Vagina (tissue), 2 donors: ENCODE measurements around the gene WDR37. TPM values are rescaled to one million over a fixed set of nuclear protein-coding genes. Genes with fewer than 3 reads are reported as not detected.

ENCODE experiments used
- DNase-seq, 2 donors: peaks; one replicate each; pipeline ENCODE4 v3.0.0-alpha.2; 2017; ENCODE audit errors: extremely low spot score in 2 of 2
- H3K27ac ChIP-seq: fragments of 200-600 bp; sonication (generic); one replicate; pipeline ENCODE4 v1.5.1; 2019
- H3K27me3 ChIP-seq: fragments of 200-600 bp; sonication (generic); one replicate; pipeline ENCODE4 v1.5.1; 2019
- H3K36me3 ChIP-seq, 2 donors: fragments of 200-600 bp; sonication (generic); one replicate each; pipeline ENCODE4 v1.5.1; 2017 to 2019
- H3K4me1 ChIP-seq: fragments of 200-600 bp; sonication (generic); one replicate; pipeline ENCODE4 v1.5.1; 2019
- H3K4me3 ChIP-seq, 2 donors: fragments of 200-600 bp; sonication (generic); 1 replicate in 1 of 2; 2 replicates in 1 of 2; pipeline ENCODE4 v1.5.1; 2016 to 2019
- H3K9me3 ChIP-seq: fragments of 200-600 bp; sonication (generic); one replicate; pipeline ENCODE4 v1.5.1; 2019
- CTCF ChIP-seq, 3 experiments: fragments of 450-650 bp in 2 of 3; fragments of 200-600 bp in 1 of 3; sonication (generic) in 1 of 3; IDR thresholded peaks; one replicate each; pipeline ENCODE4 v1.5.1; 2017 to 2019; ENCODE audit warnings: antibody characterized with exemption in 3 of 3, mild to moderate bottlenecking in 2 of 3, moderate library complexity in 2 of 3
- POLR2A ChIP-seq, 2 donors: fragments of 450-650 bp; IDR thresholded peaks; one replicate each; pipeline ENCODE4 v1.6.1; 2017; ENCODE audit warnings: antibody characterized with exemption in 2 of 2, mild to moderate bottlenecking in 2 of 2, moderate library complexity in 2 of 2
- POLR2AphosphoS5 ChIP-seq, 2 donors: sonication (generic); formaldehyde crosslinking; IDR thresholded peaks; one replicate each; pipeline ENCODE4 v1.9.0; 2017; ENCODE audit warnings: antibody characterized with exemption in 2 of 2, mild to moderate bottlenecking in 2 of 2, low read depth in 1 of 2; ENCODE audit not compliant: insufficient read depth in 1 of 2
- intact Hi-C: fragments of 100-400 bp; cut with DNase I; formaldehyde crosslinking; loops from one replicate; pipeline ENCODE4 v1.15.1; 2023
- total RNA-seq: library from RNA; depleted of rRNA; stranded (reverse); fragments of >200 nt; gene quantifications from one replicate; pipeline ENCODE4 v1.2.3, GENCODE V29; 2016

The WDR37 gene
- total RNA-seq, 1 donor from 2014 or later: 16.9 TPM

GRCh38 chr10:1029838-1030237 lies 26.3 kb upstream of the WDR37 start:
- intact Hi-C loops: no loop called here
- Histone ChIP-seq H3K9me3 (no peaks in the 10 kb centered on the region), H3K36me3 (no peaks in the 10 kb centered on the region), H3K27ac (no peak overlapping the region), H3K27me3 (no peaks in the 10 kb centered on the region), H3K4me1 (peaks cover 6% of the 10 kb centered on the region), H3K4me3 (no peak overlapping the region)
- no peak for TF ChIP-seq POLR2AphosphoS5 (IDR thresholded peaks at IDR 0.05; ENCODE audit: insufficient read depth in 1 of 2, low read depth in 1 of 2)
- DNase-seq: no peak

- intact Hi-C loops: no loop called here
- no peak for TF ChIP-seq POLR2AphosphoS5 (IDR thresholded peaks at IDR 0.05; ENCODE audit: insufficient read depth in 1 of 2, low read depth in 1 of 2)
- no peak for TF ChIP-seq CTCF (IDR thresholded peaks at IDR 0.05)
- TF ChIP-seq POLR2A (IDR thresholded peaks at IDR 0.05): no peak
- no peaks in the 10 kb centered on the region for H3K9me3 ChIP-seq
- peaks cover 26% of the 10 kb centered on the region for H3K4me1 ChIP-seq
- H3K27ac ChIP-seq: no peak overlapping the region
- DNase-seq: no peak
- H3K36me3 ChIP-seq: peaks cover 0 to 4% of the 10 kb centered on the region in 2 donors
- no peaks in the 10 kb centered on the region for H3K27me3 ChIP-seq
- H3K4me3 ChIP-seq: no peak overlapping the region
Observed at GRCh38 chr10:1033601-1034000, 22.6 kb upstream of the WDR37 start.

- H3K4me1 ChIP-seq: peaks cover 26% of the 10 kb centered on the region
- no peak for DNase-seq
- TF ChIP-seq POLR2A (IDR thresholded peaks at IDR 0.05): no peak
- no peak for TF ChIP-seq POLR2AphosphoS5 (IDR thresholded peaks at IDR 0.05; ENCODE audit: insufficient read depth in 1 of 2, low read depth in 1 of 2)
- TF ChIP-seq CTCF (IDR thresholded peaks at IDR 0.05): no peak
- H3K27ac ChIP-seq: peak overlapping the region; percentile 57
- no peaks in the 10 kb centered on the region for H3K27me3 ChIP-seq
- intact Hi-C loops: no loop called here
- no peaks in the 10 kb centered on the region for H3K9me3 ChIP-seq
- no peak overlapping the region for H3K4me3 ChIP-seq
- H3K36me3 ChIP-seq: peaks cover 0 to 4% of the 10 kb centered on the region in 2 donors
Observed at GRCh38 chr10:1034758-1035157, 21.4 kb upstream of the WDR37 start.

- Histone ChIP-seq H3K4me3 (no peak overlapping the region), H3K27ac (peak overlapping the region; percentile 57), H3K9me3 (no peaks in the 10 kb centered on the region), H3K36me3 (peaks cover 0 to 6% of the 10 kb centered on the region in 2 donors), H3K27me3 (no peaks in the 10 kb centered on the region), H3K4me1 (peaks cover 26% of the 10 kb centered on the region)
- no peak for TF ChIP-seq CTCF (IDR thresholded peaks at IDR 0.05)
- no peak for TF ChIP-seq POLR2AphosphoS5 (IDR thresholded peaks at IDR 0.05; ENCODE audit: insufficient read depth in 1 of 2, low read depth in 1 of 2)
- TF ChIP-seq POLR2A (IDR thresholded peaks at IDR 0.05): no peak
- intact Hi-C loops: no loop called here
- no peak for DNase-seq
Observed at GRCh38 chr10:1035201-1035600, 21.0 kb upstream of the WDR37 start.

- no peak for DNase-seq
- no peak overlapping the region for H3K4me3 ChIP-seq
- H3K27me3 ChIP-seq: no peaks in the 10 kb centered on the region
- no peaks in the 10 kb centered on the region for H3K9me3 ChIP-seq
- TF ChIP-seq CTCF (IDR thresholded peaks at IDR 0.05): no peak
- peak; percentile 20 to 61 for TF ChIP-seq POLR2AphosphoS5 (IDR thresholded peaks at IDR 0.05; ENCODE audit: insufficient read depth in 1 of 2, low read depth in 1 of 2)
- H3K36me3 ChIP-seq: peaks cover 0 to 18% of the 10 kb centered on the region in 2 donors
- H3K4me1 ChIP-seq: peaks cover 26% of the 10 kb centered on the region
- intact Hi-C loops: no loop called here
- H3K27ac ChIP-seq: peak overlapping the region; percentile 69
Observed at GRCh38 chr10:1036341-1036791, 19.8 kb upstream of the WDR37 start.
